GM08714 (cell line): ENCODE results near the gene MBNL3.

Experiments used
- H3K4me3 ChIP-seq: fragments of 200-500 bp; sonication (Bioruptor generic); 2 replicates; pipeline ENCODE4 v1.5.1; 2014; ENCODE audit warnings: mild to moderate bottlenecking, low read length, inconsistent platforms
- ZNF274 ChIP-seq: IDR thresholded peaks from 2 replicates; pipeline ENCODE4 v1.6.1; 2012; ENCODE audit warnings: mild to moderate bottlenecking, low read depth, low read length

The MBNL3 gene

GRCh38 chrX:132393085-132393484 is 95.8 kb downstream of the MBNL3 start:
- no peak overlapping the region for H3K4me3 ChIP-seq
- TF ChIP-seq ZNF274: no peak

DNA sequence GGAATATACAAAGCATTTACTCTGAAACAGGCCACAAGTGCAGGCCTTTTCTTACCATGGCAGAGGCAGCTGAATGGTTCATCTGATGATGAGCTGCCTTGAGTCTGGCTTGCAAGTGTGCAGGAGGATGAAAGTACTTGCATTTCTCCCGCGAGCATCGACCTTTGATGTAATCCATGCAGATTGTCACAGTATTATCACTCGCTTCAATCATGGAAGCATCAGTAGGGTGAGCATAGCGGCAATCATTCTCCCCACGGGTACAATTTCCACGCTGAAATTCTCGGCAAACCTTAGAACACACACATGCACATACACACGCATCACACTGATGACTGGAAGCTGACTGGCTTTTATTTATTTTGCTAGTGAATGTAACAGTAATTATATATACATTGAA is 98.0 kb downstream of the MBNL3 start:
- no peak overlapping the region for H3K4me3 ChIP-seq
- no peak for TF ChIP-seq ZNF274

- no peak for TF ChIP-seq ZNF274
- H3K4me3 ChIP-seq: no peak overlapping the region
These were observed 99.4 kb downstream of the MBNL3 start for GRCh38 chrX:132389480-132389879.

DNA sequence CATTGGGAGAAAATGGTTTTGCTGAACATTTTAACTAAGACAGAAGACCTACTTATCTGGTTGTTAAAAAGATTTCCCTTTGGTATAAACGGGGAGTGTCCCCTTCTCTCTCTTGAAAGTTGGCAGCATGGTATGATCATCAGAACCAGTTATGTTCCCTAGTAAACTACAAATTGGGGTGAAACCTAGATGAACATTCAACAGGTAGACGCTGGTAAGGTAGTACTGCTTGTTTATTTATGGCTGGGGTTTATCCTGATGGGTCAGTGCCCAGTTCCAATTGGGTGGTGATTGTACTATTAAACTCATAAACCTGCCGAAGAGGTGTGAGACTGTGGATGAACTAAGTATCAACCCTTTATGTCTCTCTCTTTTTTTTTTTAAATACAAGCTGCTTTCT is 100.5 kb downstream of the MBNL3 start:
- no peak for TF ChIP-seq ZNF274
- H3K4me3 ChIP-seq: no peak overlapping the region

GRCh38 chrX:132384301-132384700 is 104.5 kb downstream of the MBNL3 start:
- no peak overlapping the region for H3K4me3 ChIP-seq
- no peak for TF ChIP-seq ZNF274

DNA sequence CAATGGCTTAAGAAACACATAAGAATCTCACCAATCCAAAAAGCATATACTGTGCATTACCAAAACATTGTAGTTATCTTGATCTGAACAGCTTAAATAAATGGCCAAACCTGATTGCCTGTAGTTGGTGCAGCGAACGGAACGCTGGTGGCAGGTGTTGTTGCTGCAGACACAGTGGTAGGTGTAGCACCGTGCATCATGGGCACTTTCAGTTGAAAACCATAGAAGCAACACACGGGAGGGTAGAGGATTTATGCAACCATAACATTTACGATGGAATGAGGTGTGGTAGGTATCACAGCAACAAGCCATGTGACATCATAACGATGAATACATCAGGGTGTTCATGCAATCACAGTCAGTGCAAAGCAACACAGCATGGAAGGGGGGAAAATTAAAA is 106.8 kb downstream of the MBNL3 start:
- H3K4me3 ChIP-seq: no peak overlapping the region
- TF ChIP-seq ZNF274: no peak

DNA sequence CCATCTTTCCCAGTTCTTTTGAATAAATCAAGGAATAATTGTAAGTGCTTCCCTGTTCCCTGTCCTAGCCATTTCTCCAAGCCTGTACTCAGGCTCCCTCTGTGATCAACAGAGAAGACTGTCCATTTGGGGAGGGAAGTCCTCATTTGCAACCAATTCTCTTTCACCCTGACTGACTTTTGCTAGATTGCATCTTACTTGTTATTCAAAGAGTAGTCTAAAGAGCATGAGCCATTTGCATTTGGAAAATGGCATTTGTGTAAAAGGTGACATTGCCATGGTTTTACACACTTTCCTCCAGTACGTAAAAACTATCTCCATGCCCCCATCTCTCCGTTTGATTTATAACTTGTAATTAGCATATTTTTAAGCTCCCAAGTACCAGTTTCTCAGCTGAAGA is 110.6 kb downstream of the MBNL3 start:
- no peak for TF ChIP-seq ZNF274
- H3K4me3 ChIP-seq: no peak overlapping the region

- no peak for TF ChIP-seq ZNF274
- H3K4me3 ChIP-seq: no peak overlapping the region
These were observed 112.9 kb downstream of the MBNL3 start for GRCh38 chrX:132375941-132376340.

- H3K4me3 ChIP-seq: no peak overlapping the region
These were observed 115.2 kb downstream of the MBNL3 start for GRCh38 chrX:132373610-132374009.

GRCh38 chrX:132369617-132370326 is 119.1 kb downstream of the MBNL3 start:
- TF ChIP-seq ZNF274: no peak
- no peak overlapping the region for H3K4me3 ChIP-seq

More at GRCh38 chrX:132373610-132374009, 115.2 kb downstream of the MBNL3 start:
- no peak for TF ChIP-seq ZNF274

DNA sequence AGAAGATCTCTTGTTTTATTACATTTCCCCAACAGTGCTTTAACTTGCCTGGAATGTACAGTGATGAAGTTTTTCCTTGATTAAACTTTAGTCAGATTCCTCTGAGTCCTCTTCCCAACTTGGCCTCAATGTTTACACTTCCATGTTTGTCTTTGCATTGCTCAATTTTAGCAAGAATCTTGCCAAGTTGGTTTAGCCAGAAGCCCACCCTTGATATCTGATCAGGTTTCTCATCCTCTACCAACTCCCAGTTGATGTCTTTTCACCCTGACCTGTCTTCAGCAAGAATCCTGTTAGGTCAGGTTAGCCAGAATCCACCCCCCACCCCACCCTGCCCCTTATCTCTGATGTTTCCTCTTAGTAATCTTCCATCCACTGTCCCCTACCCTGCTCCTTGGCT is 120.9 kb downstream of the MBNL3 start:
- no peak for TF ChIP-seq ZNF274
- no peak overlapping the region for H3K4me3 ChIP-seq

DNA sequence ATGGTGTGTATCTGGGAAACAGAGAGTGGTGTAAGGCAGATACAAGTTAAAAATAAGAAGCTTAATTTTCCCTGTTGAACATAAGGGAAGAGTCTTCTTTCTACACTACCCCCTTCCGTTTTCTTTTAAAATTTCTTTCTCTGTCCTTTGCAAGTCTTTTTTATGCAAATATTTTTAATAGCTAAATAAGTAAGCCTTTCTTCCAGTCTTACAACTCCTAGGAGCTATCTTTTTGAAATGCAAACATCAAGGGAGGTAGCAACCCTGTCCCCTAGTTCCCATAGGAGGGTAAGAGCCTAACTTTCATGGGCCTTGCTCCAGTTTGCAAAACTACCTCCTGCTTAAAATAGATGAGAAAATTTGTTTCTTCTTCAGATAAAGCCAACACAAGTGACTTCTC is 121.5 kb downstream of the MBNL3 start:
- no peak overlapping the region for H3K4me3 ChIP-seq
- TF ChIP-seq ZNF274: no peak

DNA sequence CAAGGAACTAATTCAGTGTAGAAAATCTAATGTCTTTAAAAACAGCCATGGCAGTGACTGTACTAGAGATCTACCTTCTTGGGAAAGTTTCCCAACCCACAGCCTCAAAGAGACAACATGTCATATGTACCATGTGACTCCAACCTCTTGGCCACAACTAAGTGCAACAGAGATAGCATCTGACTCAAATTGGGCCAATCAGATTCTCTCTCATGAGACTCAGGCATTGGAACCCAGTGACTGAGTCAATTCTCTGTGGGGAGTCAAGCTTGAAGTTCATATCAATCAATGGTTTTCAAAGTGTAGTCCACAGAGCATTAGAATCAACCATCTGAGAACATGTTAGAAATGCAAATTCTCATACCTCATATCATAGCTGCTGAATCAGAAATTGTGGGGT is 123.3 kb downstream of the MBNL3 start:
- TF ChIP-seq ZNF274: no peak
- no peak overlapping the region for H3K4me3 ChIP-seq

GRCh38 chrX:132364313-132364712 is 124.5 kb downstream of the MBNL3 start:
- TF ChIP-seq ZNF274: no peak
- H3K4me3 ChIP-seq: no peak overlapping the region

GRCh38 chrX:132353430-132353829 is 135.4 kb downstream of the MBNL3 start:
- H3K4me3 ChIP-seq: no peak overlapping the region
- no peak for TF ChIP-seq ZNF274

- TF ChIP-seq ZNF274: no peak
These were observed 152.7 kb downstream of the MBNL3 start for GRCh38 chrX:132336172-132336571.

More at GRCh38 chrX:132336172-132336571, 152.7 kb downstream of the MBNL3 start:
- H3K4me3 ChIP-seq: no peak overlapping the region
